ENCODE data around the gene C11orf24.
A peak's percentile ranks its signal among the peaks of the same experiment; 100 is the strongest.

The C11orf24 gene

GRCh38 chr11:68282141-68282860 lies 10.5 kb upstream of the C11orf24 start:
- ChIA-PET CTCF (interaction anchor here (0.6 to 1.7 kb wide), 6 partner anchors 10 to 24 kb away, joined by 3 to 10 read pairs (median 4); partner anchors contain the start of gene C11orf24), POLR2A (interaction anchor here (0.7 to 2.2 kb wide), 2 partner anchors 10 kb away, joined by 8 read pairs; partner anchors contain the start of gene C11orf24)
- Histone ChIP-seq H3K4me1 (ENCODE audit: control extremely low read depth in 1 of 4, control insufficient read depth in 4 of 4, insufficient read depth in 4 of 4, low read length in 3 of 4) (peaks cover 10 to 23% (median 17%) of the 10 kb centered on the region in 4 experiments), H3K27ac (ENCODE audit: insufficient read depth in 1 of 2, low read depth in 1 of 2, low read length in 2 of 2, poor library complexity in 1 of 2, severe bottlenecking in 2 of 2) (peak overlapping the region in 1 of 2 experiments; percentile 38), H3K9me3 (ENCODE audit: control extremely low read depth in 1 of 5, control insufficient read depth in 4 of 5, insufficient read depth in 2 of 5, low read depth in 1 of 5, low read length in 4 of 5) (peaks cover 0 to 6% (median 0%) of the 10 kb centered on the region in 5 experiments), H3K36me3 (ENCODE audit: control insufficient read depth in 4 of 4, insufficient read depth in 4 of 4, low read length in 3 of 4) (no peaks in the 10 kb centered on the region), H3K4me3 (ENCODE audit: control insufficient read depth in 1 of 7, extremely low read depth in 1 of 7, insufficient read depth in 4 of 7, low read depth in 2 of 7, low read length in 6 of 7) (peak overlapping the region in 5 of 7 experiments; percentile 24 to 72 (median 39)), H3K27me3 (replicated peaks in 2 of 5; ENCODE audit: control insufficient read depth in 4 of 5, insufficient read depth in 5 of 5, low read length in 4 of 5) (no peaks in the 10 kb centered on the region)
- 11% methylated on average over 13 of the region's 15 CpGs for WGBS (ENCODE audit: insufficient coverage)
- DNase-seq = peak; percentile 80 to 90 (median 82)

GRCh38 chr11:68279676-68280075 lies 7.9 kb upstream of the C11orf24 start:
- Histone ChIP-seq H3K27me3 (replicated peaks in 2 of 5; ENCODE audit: control insufficient read depth in 4 of 5, insufficient read depth in 5 of 5, low read length in 4 of 5) (no peaks in the 10 kb centered on the region), H3K9me3 (ENCODE audit: control extremely low read depth in 1 of 5, control insufficient read depth in 4 of 5, insufficient read depth in 2 of 5, low read depth in 1 of 5, low read length in 4 of 5) (peaks cover 0 to 2% (median 0%) of the 10 kb centered on the region in 5 experiments), H3K4me3 (ENCODE audit: control insufficient read depth in 1 of 7, extremely low read depth in 1 of 7, insufficient read depth in 4 of 7, low read depth in 2 of 7, low read length in 6 of 7) (no peak overlapping the region), H3K4me1 (ENCODE audit: control extremely low read depth in 1 of 4, control insufficient read depth in 4 of 4, insufficient read depth in 4 of 4, low read length in 3 of 4) (peaks cover 10 to 23% (median 17%) of the 10 kb centered on the region in 4 experiments), H3K27ac (ENCODE audit: insufficient read depth in 1 of 2, low read depth in 1 of 2, low read length in 2 of 2, poor library complexity in 1 of 2, severe bottlenecking in 2 of 2) (no peak overlapping the region), H3K36me3 (ENCODE audit: control insufficient read depth in 4 of 4, insufficient read depth in 4 of 4, low read length in 3 of 4) (no peaks in the 10 kb centered on the region)
- POLR2A ChIA-PET = no interaction called here
- DNase-seq = no peak
- CTCF ChIA-PET = interaction anchor here (4.0 kb wide), 1 partner anchor 18 kb away, joined by 33 read pairs; no protein-coding TSS in a partner anchor
- 76% methylated on average over 2 of the region's 5 CpGs for WGBS (ENCODE audit: insufficient coverage)

GRCh38 chr11:68276861-68277260 lies 5.1 kb upstream of the C11orf24 start:
- H3K27me3 ChIP-seq (replicated peaks in 2 of 5; ENCODE audit: control insufficient read depth in 4 of 5, insufficient read depth in 5 of 5, low read length in 4 of 5) = no peaks in the 10 kb centered on the region
- CTCF ChIA-PET = no interaction called here

GRCh38 chr11:68275721-68276507 lies 4.1 kb upstream of the C11orf24 start:
- Histone ChIP-seq H3K9me3 (ENCODE audit: control extremely low read depth in 1 of 5, control insufficient read depth in 4 of 5, insufficient read depth in 2 of 5, low read depth in 1 of 5, low read length in 4 of 5) (no peaks in the 10 kb centered on the region), H3K27ac (ENCODE audit: insufficient read depth in 1 of 2, low read depth in 1 of 2, low read length in 2 of 2, poor library complexity in 1 of 2, severe bottlenecking in 2 of 2) (no peak overlapping the region), H3K27me3 (replicated peaks in 2 of 5; ENCODE audit: control insufficient read depth in 4 of 5, insufficient read depth in 5 of 5, low read length in 4 of 5) (no peaks in the 10 kb centered on the region), H3K36me3 (ENCODE audit: control insufficient read depth in 4 of 4, insufficient read depth in 4 of 4, low read length in 3 of 4) (no peaks in the 10 kb centered on the region), H3K4me3 (ENCODE audit: control insufficient read depth in 1 of 7, extremely low read depth in 1 of 7, insufficient read depth in 4 of 7, low read depth in 2 of 7, low read length in 6 of 7) (no peak overlapping the region), H3K4me1 (ENCODE audit: control extremely low read depth in 1 of 4, control insufficient read depth in 4 of 4, insufficient read depth in 4 of 4, low read length in 3 of 4) (peaks cover 5 to 25% (median 15%) of the 10 kb centered on the region in 4 experiments)
- WGBS (ENCODE audit: insufficient coverage) = 94% methylated on average over 11 of the region's 14 CpGs
- ChIA-PET POLR2A (no interaction called here), CTCF (interaction anchor here (6.3 kb wide), 1 partner anchor 17 kb away, joined by 55 read pairs; no protein-coding TSS in a partner anchor)
- no peak for DNase-seq

More at GRCh38 chr11:68276861-68277260, 5.1 kb upstream of the C11orf24 start:
- Histone ChIP-seq H3K36me3 (ENCODE audit: control insufficient read depth in 4 of 4, insufficient read depth in 4 of 4, low read length in 3 of 4) (no peaks in the 10 kb centered on the region), H3K4me1 (ENCODE audit: control extremely low read depth in 1 of 4, control insufficient read depth in 4 of 4, insufficient read depth in 4 of 4, low read length in 3 of 4) (peaks cover 10 to 22% (median 13%) of the 10 kb centered on the region in 4 experiments), H3K4me3 (ENCODE audit: control insufficient read depth in 1 of 7, extremely low read depth in 1 of 7, insufficient read depth in 4 of 7, low read depth in 2 of 7, low read length in 6 of 7) (no peak overlapping the region), H3K27ac (ENCODE audit: insufficient read depth in 1 of 2, low read depth in 1 of 2, low read length in 2 of 2, poor library complexity in 1 of 2, severe bottlenecking in 2 of 2) (no peak overlapping the region), H3K9me3 (ENCODE audit: control extremely low read depth in 1 of 5, control insufficient read depth in 4 of 5, insufficient read depth in 2 of 5, low read depth in 1 of 5, low read length in 4 of 5) (no peaks in the 10 kb centered on the region)
- POLR2A ChIA-PET = interaction anchor here (0.7 kb wide), 1 partner anchor 81 kb away, joined by 3 read pairs; no protein-coding TSS in a partner anchor
- DNase-seq = no peak
- WGBS (ENCODE audit: insufficient coverage) = 100% methylated on average over 5 of the region's 6 CpGs

DNA sequence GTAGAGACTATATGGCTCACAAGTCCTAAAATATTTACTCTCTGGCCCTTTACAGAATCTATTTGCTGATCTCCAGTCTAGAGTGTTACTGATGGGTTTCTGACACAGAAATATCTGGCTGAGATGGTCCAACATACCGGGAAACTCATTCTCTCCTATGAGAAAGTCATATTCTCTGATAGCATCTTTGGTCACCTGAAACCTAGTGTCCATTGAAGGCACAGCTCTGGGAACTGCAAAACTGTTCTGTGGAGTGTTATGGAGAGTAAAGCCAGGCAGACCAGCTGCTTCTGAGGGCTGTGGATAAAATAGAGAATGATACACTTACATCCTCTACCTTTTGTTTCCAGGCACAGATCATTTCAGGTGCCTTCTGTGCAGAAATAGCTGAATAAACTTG lies 2.5 kb upstream of the C11orf24 start:
- POLR2A ChIA-PET = no interaction called here
- 88% methylated on average over 1 of the region's 1 CpG for WGBS (ENCODE audit: insufficient coverage)
- CTCF ChIA-PET = interaction anchor here (1.3 to 6.3 kb wide), 4 partner anchors 15 to 109 kb away, joined by 3 to 55 read pairs (median 4); no protein-coding TSS in a partner anchor

DNA sequence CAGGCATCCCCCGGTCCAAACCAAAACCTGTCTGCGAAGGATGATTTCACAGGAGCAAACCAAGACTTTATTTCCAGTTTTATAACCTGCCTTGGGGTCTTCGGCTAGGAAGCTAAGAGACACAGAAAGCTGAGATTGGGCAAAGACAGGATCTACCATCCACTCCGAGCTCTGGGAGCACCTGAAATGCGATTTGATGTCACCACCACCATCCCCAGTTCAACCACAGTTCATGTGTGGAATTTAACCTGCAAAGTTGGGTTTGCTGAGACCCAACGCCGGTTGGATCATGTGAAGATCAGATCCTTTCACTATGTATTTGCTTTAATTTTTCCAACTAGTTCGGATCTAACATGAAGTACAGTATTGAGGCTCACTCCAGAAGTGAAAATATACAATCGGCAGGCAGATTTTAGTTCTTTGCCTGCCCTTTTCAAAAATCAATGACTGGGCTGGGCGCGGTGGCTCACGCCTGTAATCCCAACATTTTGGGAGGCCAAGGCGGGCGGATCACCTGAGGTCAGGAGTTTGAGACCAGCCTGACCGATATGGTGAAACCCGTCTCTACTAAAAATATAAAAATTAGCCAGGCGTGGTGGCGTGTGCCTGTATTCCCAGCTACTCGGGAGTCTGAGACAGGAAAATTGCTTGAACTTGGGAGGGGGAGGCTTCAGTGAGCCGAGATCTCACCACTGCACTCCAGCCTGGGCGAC lies 1.4 kb upstream of the C11orf24 start:
- peaks cover 8 to 28% (median 19%) of the 10 kb centered on the region in 4 experiments for H3K4me1 ChIP-seq (ENCODE audit: control extremely low read depth in 1 of 4, control insufficient read depth in 4 of 4, insufficient read depth in 4 of 4, low read length in 3 of 4)
- H3K27me3 ChIP-seq (replicated peaks in 2 of 5; ENCODE audit: control insufficient read depth in 4 of 5, insufficient read depth in 5 of 5, low read length in 4 of 5) = no peaks in the 10 kb centered on the region
- CTCF ChIA-PET = interaction anchor here (1.5 to 6.3 kb wide), 6 partner anchors 9 to 110 kb away, joined by 3 to 93 read pairs (median 4); no protein-coding TSS in a partner anchor
- H3K36me3 ChIP-seq (ENCODE audit: control insufficient read depth in 4 of 4, insufficient read depth in 4 of 4, low read length in 3 of 4) = no peaks in the 10 kb centered on the region
- peak overlapping the region in 1 of 2 experiments; percentile 85 for H3K27ac ChIP-seq (ENCODE audit: insufficient read depth in 1 of 2, low read depth in 1 of 2, low read length in 2 of 2, poor library complexity in 1 of 2, severe bottlenecking in 2 of 2)
- no peak for DNase-seq
- POLR2A ChIA-PET = no interaction called here
- WGBS (ENCODE audit: insufficient coverage) = 97% methylated on average over 15 of the region's 21 CpGs
- no peaks in the 10 kb centered on the region for H3K9me3 ChIP-seq (ENCODE audit: control extremely low read depth in 1 of 5, control insufficient read depth in 4 of 5, insufficient read depth in 2 of 5, low read depth in 1 of 5, low read length in 4 of 5)
- H3K4me3 ChIP-seq (ENCODE audit: control insufficient read depth in 1 of 7, extremely low read depth in 1 of 7, insufficient read depth in 4 of 7, low read depth in 2 of 7, low read length in 6 of 7) = peak overlapping the region in 2 of 7 experiments; percentile 10 to 17

More for the DNA sequence above, 2.5 kb upstream of the C11orf24 start:
- DNase-seq = no peak
- H3K4me1 ChIP-seq (ENCODE audit: control extremely low read depth in 1 of 4, control insufficient read depth in 4 of 4, insufficient read depth in 4 of 4, low read length in 3 of 4) = peaks cover 8 to 28% (median 19%) of the 10 kb centered on the region in 4 experiments
- no peak overlapping the region for H3K27ac ChIP-seq (ENCODE audit: insufficient read depth in 1 of 2, low read depth in 1 of 2, low read length in 2 of 2, poor library complexity in 1 of 2, severe bottlenecking in 2 of 2)
- H3K27me3 ChIP-seq (replicated peaks in 2 of 5; ENCODE audit: control insufficient read depth in 4 of 5, insufficient read depth in 5 of 5, low read length in 4 of 5) = no peaks in the 10 kb centered on the region
- no peaks in the 10 kb centered on the region for H3K9me3 ChIP-seq (ENCODE audit: control extremely low read depth in 1 of 5, control insufficient read depth in 4 of 5, insufficient read depth in 2 of 5, low read depth in 1 of 5, low read length in 4 of 5)
- no peaks in the 10 kb centered on the region for H3K36me3 ChIP-seq (ENCODE audit: control insufficient read depth in 4 of 4, insufficient read depth in 4 of 4, low read length in 3 of 4)
- no peak overlapping the region for H3K4me3 ChIP-seq (ENCODE audit: control insufficient read depth in 1 of 7, extremely low read depth in 1 of 7, insufficient read depth in 4 of 7, low read depth in 2 of 7, low read length in 6 of 7)
